ENCODE data around the gene C16orf89. TPM values are rescaled to one million over a fixed set of nuclear protein-coding genes. Genes with fewer than 3 reads are reported as not detected.

Gene C16orf89
- total RNA-seq, 1 experiment from 2014 or later = 1.8 TPM

- Mint-ChIP-seq H3K36me3 (peaks cover 36% of the 10 kb centered on the region), H3K27me3 (ENCODE audit: low read depth) (no peaks in the 10 kb centered on the region), H3K4me1 (peaks cover 10% of the 10 kb centered on the region), H3K9me3 (no peaks in the 10 kb centered on the region), H3K27ac (no peak overlapping the region), H3K4me3 (no peak overlapping the region)
- ATAC-seq (no peak), DNase-seq (ENCODE audit: low spot score) (no peak)
- POLR2A ChIA-PET = no interaction called here
- TF ChIP-seq SMAD3 (CRISPR knock-in tag; IDR thresholded peaks at IDR 0.05; ENCODE audit: borderline replicate concordance) (no peak), SP1 (CRISPR knock-in tag; conservative IDR thresholded peaks at IDR 0.05) (no peak), JUN (CRISPR knock-in tag; IDR thresholded peaks at IDR 0.05) (no peak), ETV6 (CRISPR knock-in tag; IDR thresholded peaks at IDR 0.05) (no peak), ZNF512 (CRISPR knock-in tag; IDR thresholded peaks at IDR 0.05; ENCODE audit: borderline replicate concordance) (no peak), GRHL2 (CRISPR knock-in tag; IDR thresholded peaks at IDR 0.05; ENCODE audit: insufficient replicate concordance, severe bottlenecking) (no peak), FOXP1 (CRISPR knock-in tag; IDR thresholded peaks at IDR 0.05; ENCODE audit: borderline replicate concordance) (no peak), GTF2I (CRISPR knock-in tag; conservative IDR thresholded peaks at IDR 0.05) (no peak), ZNF263 (CRISPR knock-in tag; IDR thresholded peaks at IDR 0.05; ENCODE audit: low read depth) (no peak), NR1H2 (CRISPR knock-in tag; IDR thresholded peaks at IDR 0.05) (no peak), ERG (CRISPR knock-in tag; IDR thresholded peaks at IDR 0.05) (no peak), NR2C2 (CRISPR knock-in tag; IDR thresholded peaks at IDR 0.05) (no peak), ELF4 (CRISPR knock-in tag; IDR thresholded peaks at IDR 0.05; ENCODE audit: low read depth) (no peak), ZNF281 (CRISPR knock-in tag; IDR thresholded peaks at IDR 0.05) (no peak), TP53 (CRISPR knock-in tag; IDR thresholded peaks at IDR 0.05) (no peak), PRRX2 (CRISPR knock-in tag; IDR thresholded peaks at IDR 0.05) (no peak)
- TF ChIP-seq, protein P1, sequence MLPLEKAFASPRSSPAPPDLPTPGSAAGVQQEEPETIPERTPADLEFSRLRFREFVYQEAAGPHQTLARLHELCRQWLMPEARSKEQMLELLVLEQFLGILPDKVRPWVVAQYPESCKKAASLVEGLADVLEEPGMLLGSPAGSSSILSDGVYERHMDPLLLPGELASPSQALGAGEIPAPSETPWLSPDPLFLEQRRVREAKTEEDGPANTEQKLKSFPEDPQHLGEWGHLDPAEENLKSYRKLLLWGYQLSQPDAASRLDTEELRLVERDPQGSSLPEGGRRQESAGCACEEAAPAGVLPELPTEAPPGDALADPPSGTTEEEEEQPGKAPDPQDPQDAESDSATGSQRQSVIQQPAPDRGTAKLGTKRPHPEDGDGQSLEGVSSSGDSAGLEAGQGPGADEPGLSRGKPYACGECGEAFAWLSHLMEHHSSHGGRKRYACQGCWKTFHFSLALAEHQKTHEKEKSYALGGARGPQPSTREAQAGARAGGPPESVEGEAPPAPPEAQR (CRISPR knock-in tag; IDR thresholded peaks at IDR 0.05) = no peak
- TF ChIP-seq, protein P2, sequence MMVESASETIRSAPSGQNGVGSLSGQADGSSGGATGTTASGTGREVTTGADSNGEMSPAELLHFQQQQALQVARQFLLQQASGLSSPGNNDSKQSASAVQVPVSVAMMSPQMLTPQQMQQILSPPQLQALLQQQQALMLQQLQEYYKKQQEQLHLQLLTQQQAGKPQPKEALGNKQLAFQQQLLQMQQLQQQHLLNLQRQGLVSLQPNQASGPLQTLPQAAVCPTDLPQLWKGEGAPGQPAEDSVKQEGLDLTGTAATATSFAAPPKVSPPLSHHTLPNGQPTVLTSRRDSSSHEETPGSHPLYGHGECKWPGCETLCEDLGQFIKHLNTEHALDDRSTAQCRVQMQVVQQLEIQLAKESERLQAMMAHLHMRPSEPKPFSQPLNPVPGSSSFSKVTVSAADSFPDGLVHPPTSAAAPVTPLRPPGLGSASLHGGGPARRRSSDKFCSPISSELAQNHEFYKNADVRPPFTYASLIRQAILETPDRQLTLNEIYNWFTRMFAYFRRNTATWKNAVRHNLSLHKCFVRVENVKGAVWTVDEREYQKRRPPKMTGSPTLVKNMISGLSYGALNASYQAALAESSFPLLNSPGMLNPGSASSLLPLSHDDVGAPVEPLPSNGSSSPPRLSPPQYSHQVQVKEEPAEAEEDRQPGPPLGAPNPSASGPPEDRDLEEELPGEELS (CRISPR knock-in tag; IDR thresholded peaks at IDR 0.05) = no peak
- CTCF ChIA-PET = interaction anchor here (2.6 to 3.0 kb wide), 2 partner anchors 19 to 52 kb away, joined by 7 to 19 read pairs; no protein-coding TSS in a partner anchor
Observed at GRCh38 chr16:5077304-5077703, 11.5 kb upstream of the C16orf89 start.

Data from WTC11 (cell line).